ENCODE data around the gene NSUN7.

DNA sequence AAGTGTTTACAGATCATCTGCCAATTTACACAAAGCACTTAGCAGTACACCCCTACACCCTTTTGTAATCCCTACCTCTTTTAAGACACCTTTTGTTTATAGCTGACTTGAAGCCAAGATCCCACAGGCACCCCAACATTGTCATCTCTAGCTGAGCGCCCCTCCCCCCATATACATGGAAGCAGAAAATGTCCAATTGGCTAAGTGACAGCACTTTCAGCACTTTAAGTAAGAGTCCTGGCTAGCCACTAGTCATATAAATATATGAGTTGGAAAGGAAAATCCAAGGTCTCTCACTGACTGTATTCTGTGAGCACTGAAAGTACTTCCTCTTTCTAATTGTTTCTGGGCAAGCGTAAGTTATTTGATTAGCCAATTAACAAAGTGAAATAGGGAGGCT, 108.2 kb downstream of the NSUN7 start:
- TF ChIP-seq, protein P1, sequence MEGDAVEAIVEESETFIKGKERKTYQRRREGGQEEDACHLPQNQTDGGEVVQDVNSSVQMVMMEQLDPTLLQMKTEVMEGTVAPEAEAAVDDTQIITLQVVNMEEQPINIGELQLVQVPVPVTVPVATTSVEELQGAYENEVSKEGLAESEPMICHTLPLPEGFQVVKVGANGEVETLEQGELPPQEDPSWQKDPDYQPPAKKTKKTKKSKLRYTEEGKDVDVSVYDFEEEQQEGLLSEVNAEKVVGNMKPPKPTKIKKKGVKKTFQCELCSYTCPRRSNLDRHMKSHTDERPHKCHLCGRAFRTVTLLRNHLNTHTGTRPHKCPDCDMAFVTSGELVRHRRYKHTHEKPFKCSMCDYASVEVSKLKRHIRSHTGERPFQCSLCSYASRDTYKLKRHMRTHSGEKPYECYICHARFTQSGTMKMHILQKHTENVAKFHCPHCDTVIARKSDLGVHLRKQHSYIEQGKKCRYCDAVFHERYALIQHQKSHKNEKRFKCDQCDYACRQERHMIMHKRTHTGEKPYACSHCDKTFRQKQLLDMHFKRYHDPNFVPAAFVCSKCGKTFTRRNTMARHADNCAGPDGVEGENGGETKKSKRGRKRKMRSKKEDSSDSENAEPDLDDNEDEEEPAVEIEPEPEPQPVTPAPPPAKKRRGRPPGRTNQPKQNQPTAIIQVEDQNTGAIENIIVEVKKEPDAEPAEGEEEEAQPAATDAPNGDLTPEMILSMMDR (IDR thresholded peaks at IDR 0.05; ENCODE audit: borderline replicate concordance, extremely low read depth, low read length, poor library complexity, severe bottlenecking) = no peak
- no peak for TF ChIP-seq EZH2 (IDR thresholded peaks at IDR 0.05; ENCODE audit: borderline replicate concordance, low read depth, low read length, severe bottlenecking)
